ENCODE results near the gene SAMD11.

DNA sequence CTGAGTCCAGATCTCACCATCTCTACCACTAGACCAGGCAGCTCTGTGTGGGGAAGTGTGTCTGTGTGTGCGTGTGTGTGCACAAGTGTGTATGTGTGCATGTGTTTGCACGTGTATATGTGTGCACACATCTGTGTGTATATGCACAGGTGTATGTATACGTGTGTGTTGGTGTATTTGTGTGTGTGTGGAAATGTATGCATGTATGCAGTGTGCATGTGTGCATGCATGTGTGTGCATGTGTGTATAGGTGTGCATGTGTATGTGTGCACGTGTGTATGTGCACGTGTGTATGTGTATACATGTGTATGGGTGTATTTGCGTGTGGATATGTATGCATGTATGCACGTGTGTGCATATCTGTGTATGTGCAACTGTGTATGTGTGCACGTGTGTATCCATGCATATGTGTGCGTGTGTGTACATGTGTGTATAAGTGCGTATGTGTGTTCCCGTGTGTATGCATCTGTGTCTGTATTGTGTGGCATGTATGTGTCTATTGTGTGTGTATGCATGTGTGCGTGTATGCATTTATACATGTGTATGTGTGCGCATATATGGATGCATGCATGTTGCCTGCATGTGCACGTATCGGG is 45.6 kb downstream of the SAMD11 start:
- TF ChIP-seq, protein P1, sequence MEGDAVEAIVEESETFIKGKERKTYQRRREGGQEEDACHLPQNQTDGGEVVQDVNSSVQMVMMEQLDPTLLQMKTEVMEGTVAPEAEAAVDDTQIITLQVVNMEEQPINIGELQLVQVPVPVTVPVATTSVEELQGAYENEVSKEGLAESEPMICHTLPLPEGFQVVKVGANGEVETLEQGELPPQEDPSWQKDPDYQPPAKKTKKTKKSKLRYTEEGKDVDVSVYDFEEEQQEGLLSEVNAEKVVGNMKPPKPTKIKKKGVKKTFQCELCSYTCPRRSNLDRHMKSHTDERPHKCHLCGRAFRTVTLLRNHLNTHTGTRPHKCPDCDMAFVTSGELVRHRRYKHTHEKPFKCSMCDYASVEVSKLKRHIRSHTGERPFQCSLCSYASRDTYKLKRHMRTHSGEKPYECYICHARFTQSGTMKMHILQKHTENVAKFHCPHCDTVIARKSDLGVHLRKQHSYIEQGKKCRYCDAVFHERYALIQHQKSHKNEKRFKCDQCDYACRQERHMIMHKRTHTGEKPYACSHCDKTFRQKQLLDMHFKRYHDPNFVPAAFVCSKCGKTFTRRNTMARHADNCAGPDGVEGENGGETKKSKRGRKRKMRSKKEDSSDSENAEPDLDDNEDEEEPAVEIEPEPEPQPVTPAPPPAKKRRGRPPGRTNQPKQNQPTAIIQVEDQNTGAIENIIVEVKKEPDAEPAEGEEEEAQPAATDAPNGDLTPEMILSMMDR (conservative IDR thresholded peaks at IDR 0.05; ENCODE audit: low read length), result no peak
- TF ChIP-seq EZH2phosphoT487 (IDR thresholded peaks at IDR 0.05; ENCODE audit: borderline replicate concordance), result no peak
